RPMI7951 (cell line): Measurements from ENCODE around the gene KMT2B. TPM values are rescaled to one million over a fixed set of nuclear protein-coding genes. Genes with fewer than 3 reads are reported as not detected.
"Not testable (repeated sequence)": the region's sequence is repeated elsewhere in the genome, so short reads cannot be mapped to it uniquely, and the experiment has no call there.

ENCODE experiments used
- DNase-seq: peaks from one replicate; pipeline ENCODE4 v3.0.0-alpha.2; 2012; ENCODE audit warnings: low read depth
- total RNA-seq: library from RNA; depleted of rRNA; stranded (reverse); fragments of >200 nt; shearing (Covaris generic); gene quantifications from 2 replicates; pipeline ENCODE4 v1.2.3, GENCODE V29; 2014; rRNA removed

The KMT2B gene
- 6.8 and 7.4 TPM in 2 replicates for total RNA-seq

GRCh38 chr19:35717665-35718344, at the start of gene KMT2B:
Gene KMT2B, plus strand, starts transcription at chr19:35718003. Its CDS starts 16 bp downstream, at chr19:35718019.
- DNase-seq: no peak

DNA sequence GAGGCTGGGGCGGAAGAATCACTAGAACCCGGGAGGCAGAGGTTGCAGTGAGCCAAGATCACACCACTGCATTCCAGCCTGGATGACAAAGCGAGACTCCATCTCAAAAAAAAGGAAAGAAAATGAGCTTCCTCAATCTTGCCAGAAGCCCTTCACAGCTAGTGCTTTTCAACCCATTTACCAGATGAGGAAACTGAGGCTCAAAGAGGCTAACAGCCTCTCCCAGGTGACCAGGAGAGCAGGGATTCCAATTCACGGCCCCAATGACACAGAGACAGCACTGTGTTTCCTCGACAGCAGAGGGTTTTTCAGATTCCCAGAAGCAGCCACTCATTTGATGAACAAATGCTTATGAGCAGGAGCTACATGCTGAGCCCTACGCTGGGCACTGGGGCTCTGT, 48.2 kb upstream of the KMT2B start:
- DNase-seq: no peak

- DNase-seq: no peak
Observed at GRCh38 chr19:35669974-35670373, 47.8 kb upstream of the KMT2B start.

GRCh38 chr19:35670686-35671085, 47.1 kb upstream of the KMT2B start:
- DNase-seq: no peak

- no peak for DNase-seq
Observed at GRCh38 chr19:35671818-35672217, 46.0 kb upstream of the KMT2B start.

DNA sequence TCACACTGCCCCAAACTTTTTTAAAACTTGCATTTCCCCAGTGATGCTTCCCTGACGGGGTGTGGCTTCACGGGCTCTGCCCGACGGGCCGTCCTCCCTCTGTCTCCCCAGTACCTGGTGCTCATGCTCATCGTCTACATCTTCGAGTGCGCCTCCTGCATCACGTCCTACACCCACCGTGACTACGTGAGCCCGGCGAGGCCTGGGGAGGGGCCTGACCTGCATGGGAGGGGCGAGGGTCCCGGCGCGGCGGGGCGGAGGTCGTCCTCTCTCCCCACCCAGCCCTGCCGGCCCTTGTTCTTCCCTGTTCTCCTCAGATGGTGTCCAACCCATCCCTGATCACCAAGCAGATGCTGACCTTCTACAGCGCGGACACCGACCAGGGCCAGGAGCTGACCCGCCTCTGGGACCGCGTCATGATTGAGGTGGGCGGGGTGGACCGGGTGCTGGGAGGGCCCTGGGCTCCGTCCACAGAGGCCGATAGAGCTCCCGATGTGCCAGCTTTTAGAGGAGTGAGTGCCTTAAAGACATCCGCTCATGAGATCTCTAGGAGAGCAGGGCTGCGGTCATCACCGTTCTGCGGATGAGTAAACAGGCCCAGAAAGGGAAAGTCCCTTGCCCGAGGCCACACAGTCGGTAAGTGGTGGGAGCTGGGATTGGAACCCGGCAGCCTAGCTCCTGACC, 44.5 kb upstream of the KMT2B start:
- DNase-seq: peak; percentile 94

- DNase-seq: no peak
Observed at GRCh38 chr19:35675589-35676140, 42.1 kb upstream of the KMT2B start.

DNA sequence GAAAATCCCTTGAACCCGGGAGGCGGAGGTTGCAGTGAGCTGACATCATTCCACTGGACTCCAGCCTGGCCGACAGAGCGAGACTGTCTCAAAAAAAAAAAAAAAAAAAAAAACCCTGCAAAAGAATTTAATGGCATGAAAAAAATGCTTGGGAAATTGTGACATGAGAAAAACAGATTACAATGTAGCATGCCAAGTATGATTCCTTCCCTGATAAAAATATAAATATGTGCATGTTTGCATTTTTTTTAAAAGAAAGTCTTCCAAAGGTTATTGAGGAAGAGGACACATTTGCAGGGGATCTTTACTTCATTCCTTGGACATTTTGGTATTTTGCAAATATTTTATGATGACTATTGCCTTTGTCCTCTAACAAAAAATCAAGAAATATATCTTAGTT, 28.0 kb upstream of the KMT2B start:
- no peak for DNase-seq

DNA sequence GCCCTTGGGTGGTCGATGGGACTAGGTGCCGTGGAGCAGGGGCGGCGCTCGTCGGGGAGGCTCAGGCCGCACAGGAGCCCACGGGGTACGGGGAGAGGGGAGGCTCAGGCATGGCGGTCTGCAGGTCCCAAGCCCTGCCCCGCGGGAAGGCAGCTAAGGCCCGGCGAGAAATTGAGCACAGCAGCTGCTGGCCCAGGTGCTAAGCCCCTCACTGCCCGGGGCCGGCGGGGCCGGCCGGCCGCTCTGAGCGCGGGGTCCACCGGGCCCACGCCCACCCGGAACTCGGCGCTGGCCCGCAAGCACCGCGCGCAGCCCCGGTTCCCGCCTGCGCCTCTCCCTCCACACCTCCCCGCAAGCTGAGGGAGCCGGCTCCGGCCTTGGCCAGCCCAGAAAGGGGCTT, 26.7 kb upstream of the KMT2B start:
- not testable (repeated sequence) for DNase-seq

- DNase-seq: no peak
Observed at GRCh38 chr19:35692010-35692409, 25.8 kb upstream of the KMT2B start.

GRCh38 chr19:35693422-35693821, 24.4 kb upstream of the KMT2B start:
- DNase-seq: no peak

- peak; percentile 86 for DNase-seq
Observed at GRCh38 chr19:35693835-35694599, 23.8 kb upstream of the KMT2B start.

GRCh38 chr19:35695895-35696422, 21.8 kb upstream of the KMT2B start:
- DNase-seq: no peak

GRCh38 chr19:35696835-35697234, 21.0 kb upstream of the KMT2B start:
- DNase-seq: no peak

GRCh38 chr19:35702223-35703012, 15.4 kb upstream of the KMT2B start:
- DNase-seq: peak; percentile 99

GRCh38 chr19:35703343-35703742, 14.5 kb upstream of the KMT2B start:
- DNase-seq: no peak

DNA sequence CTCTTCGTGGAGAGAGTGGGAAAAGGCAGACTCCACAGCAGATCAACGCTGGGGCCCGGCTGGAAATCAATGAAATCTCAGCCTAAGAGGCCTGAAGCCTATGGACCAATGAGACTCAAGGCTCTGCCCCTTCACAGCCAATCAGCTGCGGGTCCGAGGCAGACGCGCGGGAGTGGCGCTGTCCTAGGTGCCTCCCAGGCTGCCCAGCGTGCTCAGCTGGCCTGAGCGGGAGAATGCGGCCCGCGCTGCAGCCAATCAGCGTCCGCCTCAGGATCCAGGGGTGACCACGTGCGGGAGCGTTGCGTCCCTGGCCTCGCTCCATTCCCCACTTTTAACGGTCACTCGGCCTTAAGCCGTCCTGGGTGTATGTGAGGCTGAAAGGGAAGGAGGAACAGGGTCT, 13.6 kb upstream of the KMT2B start, which contains the start of gene ZBTB32:
TSS of gene ZBTB32 (plus strand) at position 341 of the 400 bp plus-strand sequence. CDS start 10,069 bp downstream, outside the sequence.
- no peak for DNase-seq

- no peak for DNase-seq
Observed at GRCh38 chr19:35708391-35708790, 9.4 kb upstream of the KMT2B start.

DNA sequence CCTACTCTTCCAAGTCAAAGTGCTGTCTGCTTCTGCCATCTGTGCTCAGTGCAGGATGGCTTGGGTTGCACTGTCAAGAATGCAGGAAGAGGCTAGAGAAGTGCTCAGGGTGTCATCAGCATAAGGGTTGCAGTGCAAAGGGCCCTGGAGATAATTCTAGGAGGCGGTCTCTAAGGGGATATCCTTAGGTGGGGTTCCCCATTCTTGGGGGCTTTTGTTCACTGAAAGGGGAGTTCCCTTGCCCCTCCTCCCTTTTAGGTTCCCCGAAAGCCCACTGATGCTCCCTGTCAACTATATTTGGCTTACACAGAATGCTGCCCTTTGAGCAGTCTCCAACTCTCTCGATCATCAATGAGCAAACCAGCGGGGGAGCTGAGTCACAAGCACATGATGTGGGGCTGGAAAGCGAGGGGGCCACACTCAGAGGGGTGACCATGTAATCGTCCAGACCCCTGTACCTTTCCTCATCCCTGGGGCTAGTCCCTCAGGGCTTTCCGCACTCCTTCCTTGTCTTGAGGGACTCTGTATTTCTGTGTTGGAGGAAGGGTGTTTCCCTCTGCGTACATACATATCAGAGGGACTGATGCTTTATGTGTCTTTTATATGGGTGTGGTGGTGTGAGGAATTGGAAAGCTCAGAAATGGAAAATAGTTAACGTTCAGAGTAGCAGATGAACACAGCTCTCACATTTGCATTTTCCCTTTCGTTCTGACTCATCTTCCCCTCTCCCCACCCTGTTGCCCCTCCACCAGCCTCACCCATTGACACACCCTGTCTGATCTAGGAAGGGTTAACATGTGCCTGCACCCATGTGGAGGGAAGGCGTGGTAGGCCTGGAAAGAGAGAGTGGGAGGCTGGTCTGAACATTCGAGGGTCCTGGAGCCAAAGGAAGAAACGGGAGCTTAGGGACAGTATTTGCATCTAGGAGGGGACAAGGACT, 6.7 kb upstream of the KMT2B start:
- DNase-seq: no peak
